DND-41 (cell line): ENCODE measurements around the gene MSANTD1.

Source experiments
- ATAC-seq: fragments of 200-7000 bp; cut with Tn5 transposase; 3 replicates; pipeline ENCODE4 v1.9.1; 2021; ENCODE audit warnings: low read depth; ENCODE audit not compliant: insufficient read depth
- DNase-seq: peaks from one replicate; pipeline ENCODE4 v3.0.0-alpha.2; 2020
- H2AFZ ChIP-seq: 2 replicates; pipeline ENCODE4 v1.6.0; 2012; ENCODE audit warnings: low read depth, low read length
- H3K27ac ChIP-seq: 2 replicates; pipeline ENCODE4 v1.5.1; 2012; ENCODE audit warnings: low read length, inconsistent platforms
- H3K27me3 ChIP-seq: fragments of 200-600 bp; sonication (generic); 2 replicates; pipeline ENCODE4 v1.6.0; 2012; ENCODE audit warnings: low read length, mild to moderate bottlenecking, inconsistent platforms; ENCODE audit not compliant: insufficient read depth, poor library complexity
- H3K36me3 ChIP-seq: 2 replicates; pipeline ENCODE4 v1.5.1; 2012; ENCODE audit warnings: low read length, inconsistent platforms; ENCODE audit not compliant: insufficient read depth
- H3K4me1 ChIP-seq: 2 replicates; pipeline ENCODE4 v1.5.1; 2012; ENCODE audit warnings: mild to moderate bottlenecking, low read length; ENCODE audit not compliant: insufficient read depth
- H3K4me2 ChIP-seq: 2 replicates; pipeline ENCODE4 v1.6.0; 2012; ENCODE audit warnings: mild to moderate bottlenecking, moderate library complexity, low read length, inconsistent platforms; ENCODE audit not compliant: insufficient read depth
- H3K4me3 ChIP-seq, 2 experiments: fragments of 200-600 bp in 1 of 2; shearing (Covaris generic) in 1 of 2; 2 replicates each; pipeline ENCODE4 v1.5.1; 2012 to 2016; ENCODE audit warnings: inconsistent platforms in 2 of 2, low read length in 2 of 2, mild to moderate bottlenecking in 2 of 2, low read depth in 1 of 2, moderate library complexity in 1 of 2
- H3K79me2 ChIP-seq: 2 replicates; pipeline ENCODE4 v1.6.0; 2012; ENCODE audit warnings: low read length, inconsistent platforms; ENCODE audit not compliant: insufficient read depth
- H3K9ac ChIP-seq: 2 replicates; pipeline ENCODE4 v1.6.0; 2012; ENCODE audit warnings: low read depth, mild to moderate bottlenecking, inconsistent platforms, low read length, moderate library complexity
- H3K9me3 ChIP-seq: 2 replicates; pipeline ENCODE4 v1.5.1; 2012; ENCODE audit warnings: low read length, moderate library complexity, mild to moderate bottlenecking, inconsistent platforms; ENCODE audit not compliant: insufficient read depth, severe bottlenecking
- H4K20me1 ChIP-seq: 2 replicates; pipeline ENCODE4 v1.6.0; 2012; ENCODE audit warnings: low read length; ENCODE audit not compliant: insufficient read depth
- EZH2 ChIP-seq: IDR thresholded peaks from 3 replicates; pipeline ENCODE4 v1.6.1; 2012; ENCODE audit warnings: borderline replicate concordance, low read depth, mild to moderate bottlenecking, moderate library complexity, low read length, inconsistent platforms; ENCODE audit not compliant: severe bottlenecking
- TF ChIP-seq, protein P1 (sequence below): IDR thresholded peaks from 2 replicates; pipeline ENCODE4 v1.5.1; 2012; ENCODE audit warnings: borderline replicate concordance, low read length, moderate library complexity, mild to moderate bottlenecking; ENCODE audit not compliant: poor library complexity, severe bottlenecking; ENCODE audit errors: extremely low read depth

Gene MSANTD1

DNA sequence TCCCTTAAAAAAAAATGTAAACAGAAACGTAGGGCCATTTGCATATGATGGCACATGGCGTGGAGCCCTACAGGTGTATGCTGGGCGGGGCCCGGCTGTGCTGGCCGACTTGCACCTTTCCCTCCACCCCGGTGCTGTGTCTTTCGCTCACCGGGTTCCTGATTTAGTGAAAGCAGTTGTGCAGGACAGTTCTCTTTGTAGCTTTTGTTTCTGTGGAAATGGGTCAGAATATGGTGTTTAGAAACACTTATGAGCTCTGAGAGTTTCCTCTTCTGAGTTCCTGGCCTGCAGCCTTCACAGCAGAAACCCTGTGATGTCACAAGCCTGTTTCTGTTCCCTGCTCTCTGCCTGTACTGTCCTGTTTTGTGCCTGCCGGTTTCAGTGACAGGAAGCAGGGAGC is 22.5 kb upstream of the MSANTD1 start:
- DNase-seq: no peak
- peaks cover 81% of the 10 kb centered on the region for H3K36me3 ChIP-seq
- no peaks in the 10 kb centered on the region for H3K27me3 ChIP-seq
- no peak overlapping the region for H2AFZ ChIP-seq
- no peak overlapping the region for H3K4me2 ChIP-seq
- no peak overlapping the region for H3K4me3 ChIP-seq
- H3K9ac ChIP-seq: no peak overlapping the region
- H3K27ac ChIP-seq: no peak overlapping the region
- no peaks in the 10 kb centered on the region for H3K4me1 ChIP-seq
- no peaks in the 10 kb centered on the region for H3K9me3 ChIP-seq
- TF ChIP-seq EZH2: no peak
- TF ChIP-seq, protein P1, sequence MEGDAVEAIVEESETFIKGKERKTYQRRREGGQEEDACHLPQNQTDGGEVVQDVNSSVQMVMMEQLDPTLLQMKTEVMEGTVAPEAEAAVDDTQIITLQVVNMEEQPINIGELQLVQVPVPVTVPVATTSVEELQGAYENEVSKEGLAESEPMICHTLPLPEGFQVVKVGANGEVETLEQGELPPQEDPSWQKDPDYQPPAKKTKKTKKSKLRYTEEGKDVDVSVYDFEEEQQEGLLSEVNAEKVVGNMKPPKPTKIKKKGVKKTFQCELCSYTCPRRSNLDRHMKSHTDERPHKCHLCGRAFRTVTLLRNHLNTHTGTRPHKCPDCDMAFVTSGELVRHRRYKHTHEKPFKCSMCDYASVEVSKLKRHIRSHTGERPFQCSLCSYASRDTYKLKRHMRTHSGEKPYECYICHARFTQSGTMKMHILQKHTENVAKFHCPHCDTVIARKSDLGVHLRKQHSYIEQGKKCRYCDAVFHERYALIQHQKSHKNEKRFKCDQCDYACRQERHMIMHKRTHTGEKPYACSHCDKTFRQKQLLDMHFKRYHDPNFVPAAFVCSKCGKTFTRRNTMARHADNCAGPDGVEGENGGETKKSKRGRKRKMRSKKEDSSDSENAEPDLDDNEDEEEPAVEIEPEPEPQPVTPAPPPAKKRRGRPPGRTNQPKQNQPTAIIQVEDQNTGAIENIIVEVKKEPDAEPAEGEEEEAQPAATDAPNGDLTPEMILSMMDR: no peak
- no peak for ATAC-seq
- no peaks in the 10 kb centered on the region for H3K79me2 ChIP-seq
- H4K20me1 ChIP-seq: peaks cover 19% of the 10 kb centered on the region; the same call in 1 of the 2 replicates

DNA sequence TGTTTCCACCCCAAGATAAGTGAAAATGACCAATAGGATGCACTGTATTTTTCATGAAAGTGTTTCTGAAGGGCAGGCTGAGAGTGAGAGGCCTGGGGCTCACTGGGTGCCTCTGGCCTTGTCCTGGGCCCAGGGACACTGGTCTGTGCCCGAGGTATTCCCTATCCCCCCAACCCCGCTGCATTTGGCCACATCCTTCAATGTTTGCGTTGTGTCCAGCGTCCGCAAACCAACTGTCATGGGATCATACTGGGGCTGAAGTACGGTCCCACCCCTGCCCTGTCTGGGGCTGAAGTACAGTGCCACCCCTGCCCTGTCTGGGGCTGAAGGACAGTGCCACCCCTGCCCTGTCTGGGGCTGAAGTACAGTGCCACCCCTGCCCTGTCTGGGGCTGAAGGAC is 22.0 kb upstream of the MSANTD1 start:
- TF ChIP-seq EZH2: no peak
- TF ChIP-seq, protein P1: no peak
- H3K4me1 ChIP-seq: no peaks in the 10 kb centered on the region
- ATAC-seq (no peak), DNase-seq (no peak)
- H3K27ac ChIP-seq: no peak overlapping the region
- H2AFZ ChIP-seq: no peak overlapping the region
- H4K20me1 ChIP-seq: peaks cover 19% of the 10 kb centered on the region; the same call in 1 of the 2 replicates
- H3K27me3 ChIP-seq: no peaks in the 10 kb centered on the region
- no peak overlapping the region for H3K9ac ChIP-seq
- no peak overlapping the region for H3K4me3 ChIP-seq
- H3K36me3 ChIP-seq: peaks cover 81% of the 10 kb centered on the region
- H3K9me3 ChIP-seq: no peaks in the 10 kb centered on the region
- H3K79me2 ChIP-seq: no peaks in the 10 kb centered on the region
- no peak overlapping the region for H3K4me2 ChIP-seq

DNA sequence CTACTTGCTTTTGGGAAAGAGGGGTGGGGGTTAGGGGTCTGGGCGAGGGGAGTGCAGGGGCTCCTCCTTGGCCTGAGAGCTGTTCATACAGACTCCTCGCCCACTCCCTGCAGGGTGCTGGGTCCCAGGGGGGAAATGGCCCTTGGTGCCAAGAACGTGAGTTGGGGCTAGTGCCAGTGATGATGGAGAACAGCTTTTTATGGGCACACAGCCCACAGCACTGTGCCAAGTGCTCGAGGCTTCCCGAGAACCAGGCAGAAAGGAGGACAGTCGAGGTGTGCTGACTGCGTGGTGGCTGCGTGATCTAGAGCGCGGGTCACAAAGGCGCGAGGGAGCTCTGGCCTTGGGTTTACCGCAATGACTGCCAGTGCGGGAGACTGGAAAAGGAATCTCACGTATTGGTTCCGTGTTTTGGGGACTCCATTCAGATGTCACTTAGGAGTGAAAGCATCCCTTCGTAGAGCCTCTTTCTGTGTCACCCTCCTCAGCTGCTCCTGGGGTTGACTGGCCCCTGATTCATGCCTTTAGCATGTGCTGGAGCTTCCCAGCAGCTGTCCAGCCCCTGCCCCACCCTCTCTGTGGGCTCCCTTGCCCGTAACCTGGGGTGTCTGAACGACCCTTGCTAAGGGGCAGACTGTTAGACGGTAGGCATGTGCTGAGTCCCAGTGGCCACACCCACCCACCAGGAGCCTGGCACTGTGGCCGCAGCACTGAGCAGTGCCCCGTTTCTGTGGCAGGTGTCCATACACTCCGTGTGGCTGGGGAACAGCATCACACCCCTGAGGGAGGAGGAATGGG is 20.9 kb upstream of the MSANTD1 start:
- ATAC-seq: no peak
- no peaks in the 10 kb centered on the region for H3K9me3 ChIP-seq
- H3K9ac ChIP-seq: no peak overlapping the region
- H3K4me3 ChIP-seq: no peak overlapping the region
- H2AFZ ChIP-seq: no peak overlapping the region
- no peak for TF ChIP-seq EZH2
- TF ChIP-seq, protein P1: no peak
- H4K20me1 ChIP-seq: peaks cover 19% of the 10 kb centered on the region; the same call in 1 of the 2 replicates
- no peaks in the 10 kb centered on the region for H3K4me1 ChIP-seq
- H3K27me3 ChIP-seq: no peaks in the 10 kb centered on the region
- no peak overlapping the region for H3K4me2 ChIP-seq
- H3K79me2 ChIP-seq: no peaks in the 10 kb centered on the region
- H3K27ac ChIP-seq: no peak overlapping the region
- peaks cover 81% of the 10 kb centered on the region for H3K36me3 ChIP-seq
- no peak for DNase-seq
